A172 (cell line): Measurements from ENCODE around the gene SBNO2. TPM values are rescaled to one million over a fixed set of nuclear protein-coding genes. Genes with fewer than 3 reads are reported as not detected.
"Not testable (repeated sequence)": the region's sequence is repeated elsewhere in the genome, so short reads cannot be mapped to it uniquely, and the experiment has no call there.

Source experiments
- DNase-seq: peaks from one replicate; pipeline ENCODE4 v3.0.0-alpha.2; 2015; ENCODE audit warnings: low spot score
- total RNA-seq: library from RNA; depleted of rRNA; stranded (reverse); fragments of >200 nt; shearing (Covaris generic); gene quantifications from 2 replicates; pipeline ENCODE4 v1.2.3, GENCODE V29; 2014

Gene SBNO2
- total RNA-seq, 1 experiment from 2014 or later: 51.1 TPM

DNA sequence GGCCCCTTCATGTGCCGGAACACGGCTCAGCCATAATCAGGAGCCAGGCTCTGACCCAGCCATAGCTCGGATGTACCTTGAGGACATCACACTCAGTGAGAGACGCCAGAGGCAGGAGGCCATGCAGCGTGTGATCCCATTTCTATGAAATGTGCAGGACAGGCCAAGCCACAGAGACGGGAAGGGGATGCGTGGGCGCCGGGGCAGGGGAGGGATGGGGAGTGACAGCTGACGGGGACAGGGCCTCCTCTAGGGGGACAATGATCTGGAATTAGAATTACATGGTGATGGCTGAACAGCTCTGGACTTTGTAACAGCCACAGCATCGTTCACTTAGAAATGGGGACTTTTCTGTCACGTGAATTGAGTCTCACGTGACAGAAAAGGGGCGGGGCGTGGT, 34.9 kb downstream of the SBNO2 start:
- DNase-seq: no peak

DNA sequence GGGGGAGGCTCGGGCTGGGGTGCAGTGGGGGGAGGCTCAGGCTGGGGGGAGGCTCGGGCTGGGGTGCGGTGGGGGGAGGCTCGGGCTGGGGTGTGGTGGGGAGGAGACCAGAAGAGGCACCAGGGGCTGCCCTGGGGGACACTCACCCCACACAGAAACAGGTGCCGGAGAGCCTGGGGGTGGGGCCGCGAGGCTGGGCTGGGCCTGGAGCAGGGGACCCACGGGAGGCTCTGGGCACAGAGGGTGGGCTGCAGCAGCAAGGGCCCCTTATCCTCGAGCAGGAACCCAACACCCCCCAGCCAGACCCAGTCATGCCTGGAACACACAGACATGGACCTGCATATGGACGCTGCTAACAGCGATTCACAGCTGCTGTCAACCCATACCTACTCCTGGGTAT, 35.9 kb downstream of the SBNO2 start:
- DNase-seq: no peak

GRCh38 chr19:1136621-1137317, 37.3 kb downstream of the SBNO2 start:
- no peak for DNase-seq

- DNase-seq: no peak
Measured at GRCh38 chr19:1136201-1136600, 37.9 kb downstream of the SBNO2 start.

GRCh38 chr19:1135454-1135853, 38.6 kb downstream of the SBNO2 start:
- no peak for DNase-seq

DNA sequence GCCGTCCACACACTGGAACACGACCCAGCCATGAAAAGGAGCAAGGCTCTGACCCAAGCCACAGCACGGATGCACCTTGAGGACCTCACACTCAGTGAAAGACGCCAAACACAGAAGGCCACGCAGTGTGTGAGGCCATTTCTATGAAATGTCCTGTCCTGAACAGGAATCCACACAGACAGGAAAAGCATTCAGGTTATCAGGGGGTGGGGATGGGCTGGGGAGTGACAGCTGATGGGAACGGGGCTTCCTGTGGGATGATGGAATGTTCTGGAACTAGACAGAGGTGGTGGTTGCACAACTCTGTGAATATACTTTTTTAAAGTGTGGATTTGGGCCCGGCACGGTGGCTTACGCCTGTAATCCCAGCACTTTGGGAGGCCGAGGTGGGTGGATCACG, 39.6 kb downstream of the SBNO2 start:
- no peak for DNase-seq

- DNase-seq: no peak
Measured at GRCh38 chr19:1133471-1133929, 40.6 kb downstream of the SBNO2 start.

GRCh38 chr19:1132552-1133383, 41.3 kb downstream of the SBNO2 start:
- DNase-seq: no peak

- DNase-seq: peak; percentile 83
Measured at GRCh38 chr19:1131718-1132551, 42.1 kb downstream of the SBNO2 start.

- no peak for DNase-seq
Measured at GRCh38 chr19:1130771-1131717, 43.0 kb downstream of the SBNO2 start.

GRCh38 chr19:1129535-1129934, 44.5 kb downstream of the SBNO2 start:
- no peak for DNase-seq

- DNase-seq: not testable (repeated sequence)
Measured at GRCh38 chr19:1129084-1129483, 45.0 kb downstream of the SBNO2 start.

DNA sequence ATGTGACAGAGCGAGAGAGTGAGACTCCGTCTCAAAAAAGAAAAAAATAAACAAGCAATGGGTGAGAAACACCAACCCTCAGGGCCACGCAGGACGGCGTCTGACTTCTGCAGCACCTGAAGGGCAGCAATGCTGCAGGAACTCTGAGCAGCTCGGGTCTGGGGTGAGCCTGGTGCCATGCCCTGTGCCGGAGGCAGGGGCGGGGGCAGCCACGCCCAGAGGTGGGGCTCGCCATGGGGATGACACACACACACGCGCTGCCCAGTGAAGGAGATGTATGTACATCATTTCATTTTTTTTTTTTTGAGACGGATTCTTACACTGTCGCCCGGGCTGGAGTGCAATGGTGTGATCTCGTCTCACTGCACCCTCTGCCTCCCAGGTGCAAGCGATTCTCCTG, 46.0 kb downstream of the SBNO2 start:
- no peak for DNase-seq

DNA sequence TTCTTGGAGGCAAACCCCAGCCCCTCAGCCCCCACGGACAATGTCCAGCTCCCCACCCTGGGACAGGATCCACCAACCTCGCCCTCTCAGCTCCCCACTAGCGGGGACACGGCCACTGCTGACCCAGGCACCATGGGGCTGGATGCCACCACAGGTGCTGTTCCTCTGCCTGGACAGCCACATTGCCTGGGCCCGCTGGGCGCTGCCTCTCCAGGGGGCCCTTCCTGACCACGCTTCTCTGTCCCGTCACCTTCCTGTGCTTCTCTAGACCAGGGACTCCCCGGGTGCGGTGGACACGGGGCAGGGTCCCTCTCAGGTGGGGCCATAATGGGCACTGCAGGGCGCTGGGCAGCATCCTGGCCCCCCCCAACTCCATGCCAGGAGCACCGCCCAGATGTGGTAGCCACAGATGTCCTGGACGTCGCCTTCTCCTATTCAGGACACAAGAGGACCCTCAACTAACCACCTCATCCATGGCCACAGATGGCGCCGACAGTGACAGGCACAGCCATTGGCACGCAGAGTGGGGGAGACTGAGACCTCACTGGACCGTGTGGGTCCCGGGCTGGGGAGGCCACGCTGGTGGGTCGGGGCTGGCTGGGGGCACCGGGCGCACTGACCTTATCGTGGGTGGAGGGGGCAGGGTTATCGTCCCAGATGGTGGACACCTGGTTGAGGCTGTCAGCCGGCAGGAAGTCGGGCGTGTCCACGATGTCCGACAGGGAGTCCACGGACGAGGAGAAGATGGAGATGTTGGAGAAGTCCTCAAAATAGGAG, 46.9 kb downstream of the SBNO2 start:
- DNase-seq: no peak

DNA sequence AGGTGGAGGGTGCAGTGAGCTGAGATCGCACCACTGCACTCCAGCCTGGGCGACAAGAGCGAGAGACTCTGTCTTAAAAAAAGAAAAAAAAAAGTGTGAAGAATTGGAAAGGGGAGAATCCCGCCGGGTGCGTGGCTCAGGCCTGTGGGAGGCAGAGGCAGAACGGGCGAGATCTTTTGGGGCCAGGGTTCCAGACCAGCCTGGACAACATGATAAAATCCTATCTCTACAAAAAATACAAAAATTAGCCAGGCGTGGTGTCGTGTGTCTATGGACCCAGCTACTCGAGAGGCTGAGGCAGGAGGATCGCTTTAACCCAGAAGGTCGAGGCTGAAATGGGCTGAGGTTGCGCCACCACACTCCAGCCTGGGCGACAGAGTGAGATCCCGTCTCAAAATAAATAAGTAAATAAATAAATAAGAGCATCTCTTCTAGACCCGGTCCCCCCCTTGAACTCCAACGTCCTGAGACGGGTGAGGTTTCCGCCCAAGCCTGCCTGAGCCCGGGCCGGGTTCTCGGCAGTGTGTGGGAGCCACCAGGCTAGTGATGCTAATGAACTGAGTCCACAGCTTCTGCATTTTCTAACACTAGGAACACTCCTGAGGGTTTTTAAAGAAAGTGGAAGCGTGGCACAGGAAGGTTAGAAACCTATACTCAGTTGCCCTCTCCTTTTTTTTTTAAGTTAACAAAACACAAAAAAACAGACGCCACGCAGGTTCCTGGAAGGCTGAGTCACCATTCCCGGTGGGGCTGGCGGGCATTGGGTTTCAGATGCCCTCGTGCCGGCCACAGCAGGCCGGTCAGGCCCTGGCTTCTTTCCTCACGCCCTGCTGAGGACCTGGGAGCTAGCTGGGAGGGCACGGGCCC, 48.2 kb downstream of the SBNO2 start:
- DNase-seq: peak; percentile 64

DNA sequence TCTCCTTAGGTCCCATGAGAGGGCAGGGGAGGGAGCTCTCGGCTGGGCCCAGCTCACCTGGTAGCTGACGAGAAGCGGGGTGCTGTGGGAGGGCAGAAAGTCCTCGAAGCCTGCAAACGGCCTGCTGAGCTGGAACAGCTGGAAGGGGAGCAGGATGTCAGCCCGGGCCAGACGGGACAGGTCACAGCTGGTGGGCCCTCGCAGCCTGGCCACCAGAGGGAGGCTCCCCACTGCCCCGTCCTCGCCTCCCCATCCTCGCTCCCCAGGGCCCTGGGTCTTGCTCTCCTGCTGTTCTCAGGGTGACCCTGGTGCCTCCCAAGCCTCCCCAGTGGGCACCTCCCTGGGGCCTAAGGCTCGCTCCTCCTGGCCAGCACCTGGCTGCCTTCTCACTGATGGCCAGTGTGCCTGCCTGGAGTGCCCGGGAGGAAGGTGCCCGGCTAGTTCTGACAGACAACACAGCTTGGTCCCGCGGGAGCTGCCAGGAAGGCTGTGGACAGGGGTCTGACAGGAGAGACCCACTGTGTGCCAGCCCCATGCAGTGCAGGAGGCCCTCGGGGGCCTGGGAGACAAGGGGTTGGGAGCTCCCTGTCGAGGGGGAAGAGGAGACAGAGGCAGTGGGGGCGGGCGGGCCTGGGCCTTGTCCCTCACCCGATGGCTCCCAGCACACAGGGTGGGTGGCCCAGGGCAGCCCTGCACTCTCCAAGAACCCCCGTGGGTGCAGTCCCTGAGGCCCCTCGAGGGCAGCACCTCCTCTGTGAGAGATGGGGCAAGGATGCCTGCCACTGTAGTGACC, 50.0 kb downstream of the SBNO2 start:
- DNase-seq: no peak

- DNase-seq: no peak
Measured at GRCh38 chr19:1123381-1123780, 50.7 kb downstream of the SBNO2 start.

GRCh38 chr19:1122972-1123363, 51.1 kb downstream of the SBNO2 start:
- peak; percentile 75 for DNase-seq
